IMR-90 (cell line): ENCODE results near the gene VEPH1. TPM values are rescaled to one million over a fixed set of nuclear protein-coding genes. Genes with fewer than 3 reads are reported as not detected.

Source experiments
- ATAC-seq: fragments of 200-7000 bp; cut with Tn5 transposase; 2 replicates; pipeline ENCODE4 v1.9.1; 2020; ENCODE audit warnings: low read depth, mild to moderate bottlenecking, moderate library complexity
- BruUV-seq: library from RNA; stranded (reverse); fragments of 400-500 nt; replicated peaks from 2 replicates; lab custom pipeline; 2021; lab: Mats Ljungman, UMichigan
- CTCF ChIA-PET: fragments of 300-600 bp; formaldehyde crosslinking; extraction: SDS; loops from one replicate; lab custom pipeline; 2021; ENCODE audit warnings: antibody characterized with exemption; lab: Yijun Ruan, JAX
- POLR2A ChIA-PET: fragments of 300-600 bp; sonication (Branson Sonifier 250); formaldehyde crosslinking; loops from one replicate; lab custom pipeline; 2022; ENCODE audit warnings: antibody characterized with exemption; ENCODE audit not compliant: unreplicated experiment; lab: Charles Lee
- DNase-seq: peaks from one replicate; pipeline ENCODE4 v3.0.0; 2013
- H2AFZ ChIP-seq: replicated peaks from 2 replicates; pipeline ENCODE3; 2013; ENCODE audit warnings: low read length, mild to moderate bottlenecking; ENCODE audit not compliant: poor library complexity
- H2AK5ac ChIP-seq: 2 replicates; pipeline ENCODE4 v1.6.1; 2013; ENCODE audit warnings: low read depth, low read length, inconsistent platforms
- H2AK9ac ChIP-seq: replicated peaks from 2 replicates; pipeline ENCODE3; 2013; ENCODE audit warnings: mild to moderate bottlenecking, low read depth, low read length, moderate library complexity; ENCODE audit not compliant: poor library complexity
- H2BK120ac ChIP-seq: 2 replicates; pipeline ENCODE4 v1.6.1; 2013; ENCODE audit warnings: low read depth, low read length, inconsistent platforms
- H2BK15ac ChIP-seq: 3 replicates; pipeline ENCODE4 v1.6.1; 2013; ENCODE audit warnings: low read depth, low read length, inconsistent platforms
- H2BK20ac ChIP-seq: 2 replicates; pipeline ENCODE4 v1.6.1; 2013; ENCODE audit warnings: low read depth, mild to moderate bottlenecking, inconsistent platforms, low read length, moderate library complexity
- H2BK5ac ChIP-seq: 2 replicates; pipeline ENCODE4 v1.6.1; 2013; ENCODE audit warnings: mild to moderate bottlenecking, low read depth, low read length, inconsistent platforms; ENCODE audit not compliant: poor library complexity, severe bottlenecking
- H3K14ac ChIP-seq: replicated peaks from 2 replicates; pipeline ENCODE4 v1.6.1; 2013; ENCODE audit warnings: low read depth, low read length, inconsistent platforms
- H3K18ac ChIP-seq: 2 replicates; pipeline ENCODE4 v1.6.1; 2013; ENCODE audit warnings: low read depth, low read length, control low read depth
- H3K23ac ChIP-seq: 2 replicates; pipeline ENCODE4 v1.6.1; 2013; ENCODE audit warnings: low read depth, low read length, inconsistent platforms
- H3K27ac ChIP-seq: 2 replicates; pipeline ENCODE4 v1.5.1; 2013; ENCODE audit warnings: mild to moderate bottlenecking, control low read depth, low read length; ENCODE audit not compliant: insufficient read depth
- H3K27me3 ChIP-seq: 2 replicates; pipeline ENCODE4 v1.6.1; 2013; ENCODE audit warnings: low read length; ENCODE audit not compliant: control insufficient read depth, insufficient read depth
- H3K36me3 ChIP-seq: 2 replicates; pipeline ENCODE4 v1.6.1; 2013; ENCODE audit warnings: low read length, mixed read lengths; ENCODE audit not compliant: control insufficient read depth, insufficient read depth
- H3K4ac ChIP-seq: 2 replicates; pipeline ENCODE4 v1.6.1; 2013; ENCODE audit warnings: low read depth, low read length, inconsistent platforms
- H3K4me1 ChIP-seq: 2 replicates; pipeline ENCODE4 v1.6.1; 2013; ENCODE audit warnings: low read length, mixed read lengths; ENCODE audit not compliant: control insufficient read depth, insufficient read depth
- H3K4me2 ChIP-seq: 2 replicates; pipeline ENCODE4 v1.6.1; 2013; ENCODE audit warnings: low read depth, mild to moderate bottlenecking, control low read depth, low read length, moderate library complexity
- H3K4me3 ChIP-seq: 2 replicates; pipeline ENCODE4 v1.5.1; 2013; ENCODE audit warnings: low read depth, mild to moderate bottlenecking, control low read depth, low read length, moderate library complexity; ENCODE audit not compliant: insufficient read depth
- H3K56ac ChIP-seq: 2 replicates; pipeline ENCODE4 v1.6.1; 2013; ENCODE audit warnings: low read length, inconsistent platforms; ENCODE audit not compliant: insufficient read depth; ENCODE audit errors: extremely low read depth
- H3K79me1 ChIP-seq, 2 experiments: 2 replicates each; pipeline ENCODE4 v1.6.1; 2013; ENCODE audit warnings: low read length in 2 of 2, inconsistent platforms in 1 of 2, low read depth in 1 of 2
- H3K9ac ChIP-seq: 2 replicates; pipeline ENCODE4 v1.6.1; 2013; ENCODE audit warnings: low read depth, low read length, control low read depth
- H3K9me1 ChIP-seq: 2 replicates; pipeline ENCODE4 v1.6.1; 2013; ENCODE audit warnings: low read length, inconsistent platforms; ENCODE audit not compliant: insufficient read depth
- H3K9me3 ChIP-seq: 2 replicates; pipeline ENCODE4 v1.6.1; 2013; ENCODE audit warnings: low read length; ENCODE audit not compliant: control insufficient read depth, insufficient read depth
- H4K20me1 ChIP-seq: 2 replicates; pipeline ENCODE4 v1.6.1; 2013; ENCODE audit warnings: low read length, inconsistent platforms; ENCODE audit not compliant: insufficient read depth
- H4K5ac ChIP-seq: 2 replicates; pipeline ENCODE4 v1.6.1; 2013; ENCODE audit warnings: mild to moderate bottlenecking, low read depth, low read length, control low read depth
- H4K8ac ChIP-seq, 2 experiments: 2 replicates each; pipeline ENCODE4 v1.6.1; 2013; ENCODE audit warnings: low read depth in 2 of 2, low read length in 2 of 2, control low read depth in 1 of 2, inconsistent platforms in 1 of 2
- H4K91ac ChIP-seq: 2 replicates; pipeline ENCODE4 v1.6.1; 2013; ENCODE audit warnings: low read depth, low read length, inconsistent platforms; ENCODE audit not compliant: insufficient read depth
- BHLHE40 ChIP-seq: fragments of 150-350 bp; IDR thresholded peaks from 2 replicates; pipeline ENCODE4 v1.6.1; 2016; ENCODE audit warnings: mild to moderate bottlenecking, low read depth, low read length
- CEBPB ChIP-seq: IDR thresholded peaks from 2 replicates; pipeline ENCODE4 v1.6.1; 2012; ENCODE audit warnings: low read depth, low read length, improper control_type of control experiment
- CHD1 ChIP-seq: IDR thresholded peaks from 2 replicates; pipeline ENCODE4 v1.6.1; 2012; ENCODE audit warnings: low read depth, low read length, improper control_type of control experiment
- FOS ChIP-seq: fragments of 150-350 bp; IDR thresholded peaks from 2 replicates; pipeline ENCODE4 v1.6.1; 2016; ENCODE audit warnings: low read depth, low read length
- MAFK ChIP-seq: IDR thresholded peaks from 2 replicates; pipeline ENCODE4 v1.6.1; 2012; ENCODE audit warnings: low read depth, low read length, improper control_type of control experiment
- MAZ ChIP-seq: IDR thresholded peaks from 2 replicates; pipeline ENCODE4 v1.6.1; 2012; ENCODE audit warnings: low read depth, mild to moderate bottlenecking, low read length, improper control_type of control experiment, moderate library complexity, borderline replicate concordance
- MXI1 ChIP-seq: IDR thresholded peaks from 2 replicates; pipeline ENCODE4 v1.6.1; 2012; ENCODE audit warnings: low read depth, mild to moderate bottlenecking, low read length, moderate library complexity, borderline replicate concordance
- NFE2L2 ChIP-seq: fragments of 150-350 bp; IDR thresholded peaks from 2 replicates; pipeline ENCODE4 v1.6.1; 2016; ENCODE audit warnings: low read depth, mild to moderate bottlenecking, low read length
- SMC3 ChIP-seq: fragments of 150-350 bp; IDR thresholded peaks from 2 replicates; pipeline ENCODE4 v1.6.1; 2016; ENCODE audit warnings: low read depth, mild to moderate bottlenecking, antibody characterized with exemption, low read length, moderate library complexity
- WGBS, 2 experiments: methylation state at CpG; one replicate each; pipeline versions ENCODE4 v1.1.5 to v1.1.7; 2013; ENCODE audit warnings: missing lambda C conversion rate in 2 of 2; ENCODE audit not compliant: insufficient read length in 1 of 2; ENCODE audit errors: extremely low coverage in 2 of 2; 5-methylcytosine and 5-hydroxymethylcytosine counted together
- dilution Hi-C: fragments of 300-500 bp; cut with HindIII; formaldehyde crosslinking; loops from one replicate; pipeline ENCODE4 v1.14.3; 2018; ENCODE audit warnings: low sequenced_read_pairs; ENCODE audit not compliant: unreplicated experiment
- in situ Hi-C: fragments of 300-500 bp; cut with MboI; formaldehyde crosslinking; loops from 3 replicates; pipeline ENCODE4 v1.14.3; 2019; ENCODE audit warnings: low sequenced_read_pairs, inconsistent platforms, mixed read lengths
- intact Hi-C: fragments of 100-400 bp; cut with micrococcal nuclease; formaldehyde crosslinking; loops from 2 replicates; pipeline ENCODE4 v1.10.0; 2022
- polyA plus RNA-seq, 3 experiments: library from polyadenylated mRNA; depleted of rRNA; stranded (reverse); fragments of >200 nt; gene quantifications; 2 replicates each; pipeline ENCODE4 v1.2.3, GENCODE V29; 2012; ENCODE audit warnings: low replicate concordance in 1 of 3
- total RNA-seq: library from RNA; depleted of rRNA; stranded (reverse); fragments of >200 nt; gene quantifications from 2 replicates; pipeline ENCODE4 v1.2.3, GENCODE V29; 2012
- TF ChIP-seq, protein P1 (sequence below): fragments of 150-350 bp; IDR thresholded peaks from 2 replicates; pipeline ENCODE4 v1.6.1; 2017; ENCODE audit warnings: mild to moderate bottlenecking, antibody characterized with exemption, low read length, low read depth
- TF ChIP-seq, protein P2 (sequence below): fragments of 150-350 bp; IDR thresholded peaks from 2 replicates; pipeline ENCODE4 v1.6.1; 2016; ENCODE audit warnings: low read depth, mild to moderate bottlenecking, low read length, moderate library complexity, borderline replicate concordance
- TF ChIP-seq, protein P3 (sequence below): conservative IDR thresholded peaks from 2 replicates; pipeline ENCODE4 v1.5.1; 2012; ENCODE audit warnings: mild to moderate bottlenecking, low read depth, low read length, improper control_type of control experiment

VEPH1 gene
- total and polyA plus RNA-seq, 2 of the 4 experiments (the other 2 are of a cell fraction): 30.5 to 130 TPM

DNA sequence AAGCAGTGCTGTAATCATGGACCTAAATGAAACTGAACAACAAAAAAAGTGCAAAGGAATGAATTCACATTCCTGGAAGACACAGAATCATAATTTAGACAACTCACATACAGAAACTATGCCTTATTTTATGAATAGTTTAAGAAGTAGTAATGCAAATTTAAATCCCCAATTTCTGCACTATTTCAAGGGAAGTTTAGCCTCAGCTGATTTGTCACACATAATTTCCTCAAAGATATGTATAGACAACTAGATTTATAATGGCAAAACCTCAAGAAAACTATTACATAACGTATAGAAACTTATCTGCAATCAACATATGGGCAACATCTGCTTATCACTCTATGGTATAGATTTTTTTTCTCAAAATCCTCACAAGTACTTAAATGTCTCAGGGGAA lies 74.4 kb downstream of the VEPH1 start:
- Histone ChIP-seq H2BK15ac (no peak overlapping the region), H3K79me1 (no peaks in the 10 kb centered on the region), H2BK5ac (no peak overlapping the region), H3K4me3 (no peak overlapping the region), H2BK120ac (no peak overlapping the region), H2AK5ac (no peak overlapping the region), H3K27me3 (no peaks in the 10 kb centered on the region), H3K27ac (no peak overlapping the region), H3K4ac (no peak overlapping the region), H3K9me3 (no peaks in the 10 kb centered on the region), H2BK20ac (no peak overlapping the region), H3K4me1 (peaks cover 1% of the 10 kb centered on the region; the same call in 1 of the 2 replicates), H4K8ac (no peak overlapping the region), H3K9me1 (no peaks in the 10 kb centered on the region), H4K5ac (no peak overlapping the region), H4K91ac (no peak overlapping the region), H3K9ac (no peak overlapping the region), H3K18ac (no peak overlapping the region), H3K4me2 (no peak overlapping the region), H2AFZ (no peak overlapping the region), H3K14ac (no peak overlapping the region), H3K23ac (no peak overlapping the region), H2AK9ac (no peak overlapping the region), H3K56ac (no peak overlapping the region), H4K20me1 (no peaks in the 10 kb centered on the region), H3K36me3 (no peaks in the 10 kb centered on the region)
- POLR2A ChIA-PET: no interaction called here
- CTCF ChIA-PET: interaction anchor here (0.8 kb wide), 1 partner anchor 81 kb away, joined by 3 read pairs; no protein-coding TSS in a partner anchor
- dilution Hi-C loops (no loop called here), intact Hi-C loops (no loop called here), in situ Hi-C loops (no loop called here)
- TF ChIP-seq, protein P1, sequence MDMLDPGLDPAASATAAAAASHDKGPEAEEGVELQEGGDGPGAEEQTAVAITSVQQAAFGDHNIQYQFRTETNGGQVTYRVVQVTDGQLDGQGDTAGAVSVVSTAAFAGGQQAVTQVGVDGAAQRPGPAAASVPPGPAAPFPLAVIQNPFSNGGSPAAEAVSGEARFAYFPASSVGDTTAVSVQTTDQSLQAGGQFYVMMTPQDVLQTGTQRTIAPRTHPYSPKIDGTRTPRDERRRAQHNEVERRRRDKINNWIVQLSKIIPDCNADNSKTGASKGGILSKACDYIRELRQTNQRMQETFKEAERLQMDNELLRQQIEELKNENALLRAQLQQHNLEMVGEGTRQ: no peak
- no peak for TF ChIP-seq MXI1
- TF ChIP-seq MAZ: no peak
- TF ChIP-seq, protein P2, sequence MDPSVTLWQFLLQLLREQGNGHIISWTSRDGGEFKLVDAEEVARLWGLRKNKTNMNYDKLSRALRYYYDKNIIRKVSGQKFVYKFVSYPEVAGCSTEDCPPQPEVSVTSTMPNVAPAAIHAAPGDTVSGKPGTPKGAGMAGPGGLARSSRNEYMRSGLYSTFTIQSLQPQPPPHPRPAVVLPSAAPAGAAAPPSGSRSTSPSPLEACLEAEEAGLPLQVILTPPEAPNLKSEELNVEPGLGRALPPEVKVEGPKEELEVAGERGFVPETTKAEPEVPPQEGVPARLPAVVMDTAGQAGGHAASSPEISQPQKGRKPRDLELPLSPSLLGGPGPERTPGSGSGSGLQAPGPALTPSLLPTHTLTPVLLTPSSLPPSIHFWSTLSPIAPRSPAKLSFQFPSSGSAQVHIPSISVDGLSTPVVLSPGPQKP: no peak
- TF ChIP-seq CHD1: no peak
- no peak for TF ChIP-seq MAFK
- TF ChIP-seq, protein P3, sequence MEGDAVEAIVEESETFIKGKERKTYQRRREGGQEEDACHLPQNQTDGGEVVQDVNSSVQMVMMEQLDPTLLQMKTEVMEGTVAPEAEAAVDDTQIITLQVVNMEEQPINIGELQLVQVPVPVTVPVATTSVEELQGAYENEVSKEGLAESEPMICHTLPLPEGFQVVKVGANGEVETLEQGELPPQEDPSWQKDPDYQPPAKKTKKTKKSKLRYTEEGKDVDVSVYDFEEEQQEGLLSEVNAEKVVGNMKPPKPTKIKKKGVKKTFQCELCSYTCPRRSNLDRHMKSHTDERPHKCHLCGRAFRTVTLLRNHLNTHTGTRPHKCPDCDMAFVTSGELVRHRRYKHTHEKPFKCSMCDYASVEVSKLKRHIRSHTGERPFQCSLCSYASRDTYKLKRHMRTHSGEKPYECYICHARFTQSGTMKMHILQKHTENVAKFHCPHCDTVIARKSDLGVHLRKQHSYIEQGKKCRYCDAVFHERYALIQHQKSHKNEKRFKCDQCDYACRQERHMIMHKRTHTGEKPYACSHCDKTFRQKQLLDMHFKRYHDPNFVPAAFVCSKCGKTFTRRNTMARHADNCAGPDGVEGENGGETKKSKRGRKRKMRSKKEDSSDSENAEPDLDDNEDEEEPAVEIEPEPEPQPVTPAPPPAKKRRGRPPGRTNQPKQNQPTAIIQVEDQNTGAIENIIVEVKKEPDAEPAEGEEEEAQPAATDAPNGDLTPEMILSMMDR: no peak
- no peak for TF ChIP-seq SMC3
- no peak for TF ChIP-seq NFE2L2
- TF ChIP-seq BHLHE40: no peak
- TF ChIP-seq CEBPB: no peak
- TF ChIP-seq FOS: no peak
- no peak for DNase-seq
- no TSS peak for BruUV-seq
- ATAC-seq: no peak; the same call in none of the 2 replicates
- WGBS, 2 experiments: no CpG with 5 or more reads among the region's 1 CpG
